Peyer's patch (tissue), 4 donors: ENCODE measurements around the gene NKX6-1. TPM values are rescaled to one million over a fixed set of nuclear protein-coding genes. Genes with fewer than 3 reads are reported as not detected.
A peak's percentile ranks its signal among the peaks of the same experiment; 100 is the strongest.

ENCODE experiments used
- DNase-seq, 3 donors: peaks; one replicate each; pipeline ENCODE4 v3.0.0-alpha.2; 2017 to 2019
- H3K27ac ChIP-seq, 4 donors: fragments of 200-600 bp; sonication (generic); one replicate each; pipeline ENCODE4 v1.5.1; 2016 to 2019
- H3K27me3 ChIP-seq, 2 donors: fragments of 200-600 bp; sonication (generic); one replicate each; pipeline ENCODE4 v1.5.1; 2019
- H3K36me3 ChIP-seq, 3 donors: fragments of 200-600 bp; sonication (generic); one replicate each; pipeline ENCODE4 v1.5.1; 2016 to 2019
- H3K4me1 ChIP-seq, 4 donors: fragments of 200-600 bp; sonication (generic); one replicate each; pipeline ENCODE4 v1.5.1; 2016 to 2019
- H3K4me3 ChIP-seq, 4 donors: fragments of 200-600 bp; sonication (generic); 1 replicate in 3 of 4; 2 replicates in 1 of 4; pipeline ENCODE4 v1.5.1; 2016 to 2019; ENCODE audit warnings: mild to moderate bottlenecking in 1 of 4
- H3K9me3 ChIP-seq, 4 donors: fragments of 200-600 bp; sonication (generic); one replicate each; pipeline ENCODE4 v1.5.1; 2016 to 2019; ENCODE audit warnings: mild to moderate bottlenecking in 1 of 4
- CTCF ChIP-seq, 6 experiments: fragments of 450-650 bp in 4 of 6; fragments of 200-600 bp in 2 of 6; sonication (generic) in 1 of 6; IDR thresholded peaks; one replicate each; pipeline ENCODE4 v1.5.1; 2017 to 2019; ENCODE audit warnings: antibody characterized with exemption in 6 of 6, mild to moderate bottlenecking in 3 of 6, moderate library complexity in 1 of 6
- POLR2A ChIP-seq, 2 donors: fragments of 450-650 bp; IDR thresholded peaks; one replicate each; pipeline ENCODE4 v1.5.1; 2017; ENCODE audit warnings: antibody characterized with exemption in 2 of 2, mild to moderate bottlenecking in 2 of 2, moderate library complexity in 2 of 2
- total RNA-seq, 4 donors: library from RNA; depleted of rRNA; stranded (reverse); fragments of >200 nt; gene quantifications; one replicate each; pipeline ENCODE4 v1.1.0, GENCODE V29; 2016

The NKX6-1 gene
- total RNA-seq, 4 donors from 2014 or later, result not detected

GRCh38 chr4:84530871-84531270, 31.8 kb upstream of the NKX6-1 start:
- TF ChIP-seq CTCF (IDR thresholded peaks at IDR 0.05) (no peak), POLR2A (IDR thresholded peaks at IDR 0.05) (no peak)
- no peak for DNase-seq
- H3K36me3 ChIP-seq, result no peaks in the 10 kb centered on the region

GRCh38 chr4:84530454-84530853, 31.4 kb upstream of the NKX6-1 start:
- DNase-seq, result no peak
- Histone ChIP-seq H3K4me1 (no peaks in the 10 kb centered on the region), H3K4me3 (no peak overlapping the region), H3K36me3 (no peaks in the 10 kb centered on the region), H3K27ac (no peak overlapping the region), H3K27me3 (no peaks in the 10 kb centered on the region), H3K9me3 (no peaks in the 10 kb centered on the region)
- TF ChIP-seq POLR2A (IDR thresholded peaks at IDR 0.05), result no peak
- no peak for TF ChIP-seq CTCF (IDR thresholded peaks at IDR 0.05)

More at GRCh38 chr4:84530871-84531270, 31.8 kb upstream of the NKX6-1 start:
- Histone ChIP-seq H3K27me3 (no peaks in the 10 kb centered on the region), H3K27ac (no peak overlapping the region), H3K4me3 (no peak overlapping the region), H3K9me3 (no peaks in the 10 kb centered on the region), H3K4me1 (no peaks in the 10 kb centered on the region)

- no peak for DNase-seq
Measured at GRCh38 chr4:84529169-84529751, 30.2 kb upstream of the NKX6-1 start.

GRCh38 chr4:84527391-84527790, 28.3 kb upstream of the NKX6-1 start:
- Histone ChIP-seq H3K4me1 (no peaks in the 10 kb centered on the region), H3K36me3 (no peaks in the 10 kb centered on the region), H3K27me3 (no peaks in the 10 kb centered on the region), H3K4me3 (no peak overlapping the region), H3K9me3 (no peaks in the 10 kb centered on the region), H3K27ac (no peak overlapping the region)
- no peak for TF ChIP-seq POLR2A (IDR thresholded peaks at IDR 0.05)
- TF ChIP-seq CTCF (IDR thresholded peaks at IDR 0.05), result no peak
- no peak for DNase-seq

More at GRCh38 chr4:84529169-84529751, 30.2 kb upstream of the NKX6-1 start:
- no peaks in the 10 kb centered on the region for H3K4me1 ChIP-seq
- no peaks in the 10 kb centered on the region for H3K36me3 ChIP-seq
- no peaks in the 10 kb centered on the region for H3K27me3 ChIP-seq
- H3K4me3 ChIP-seq, result no peak overlapping the region
- no peak for TF ChIP-seq POLR2A (IDR thresholded peaks at IDR 0.05)
- peak in 5 of 6 experiments; percentile 7 to 57 (median 51) for TF ChIP-seq CTCF (IDR thresholded peaks at IDR 0.05)
- H3K27ac ChIP-seq, result no peak overlapping the region
- H3K9me3 ChIP-seq, result no peaks in the 10 kb centered on the region

- no peak overlapping the region for H3K27ac ChIP-seq
- H3K9me3 ChIP-seq, result no peaks in the 10 kb centered on the region
- H3K36me3 ChIP-seq, result no peaks in the 10 kb centered on the region
- TF ChIP-seq POLR2A (IDR thresholded peaks at IDR 0.05) (no peak), CTCF (IDR thresholded peaks at IDR 0.05) (no peak)
- no peak overlapping the region for H3K4me3 ChIP-seq
- no peak for DNase-seq
- no peaks in the 10 kb centered on the region for H3K27me3 ChIP-seq
- H3K4me1 ChIP-seq, result no peaks in the 10 kb centered on the region
Measured at GRCh38 chr4:84515075-84515474, 16.0 kb upstream of the NKX6-1 start.

GRCh38 chr4:84512277-84512676, 13.2 kb upstream of the NKX6-1 start:
- no peak for TF ChIP-seq CTCF (IDR thresholded peaks at IDR 0.05)
- TF ChIP-seq POLR2A (IDR thresholded peaks at IDR 0.05), result no peak
- Histone ChIP-seq H3K27ac (no peak overlapping the region), H3K4me1 (no peaks in the 10 kb centered on the region), H3K36me3 (no peaks in the 10 kb centered on the region), H3K4me3 (no peak overlapping the region), H3K27me3 (no peaks in the 10 kb centered on the region), H3K9me3 (no peaks in the 10 kb centered on the region)
- no peak for DNase-seq
